Liver (tissue), 9 donors: Measurements from ENCODE around the gene ATP5MC2. TPM values are rescaled to one million over a fixed set of nuclear protein-coding genes. Genes with fewer than 3 reads are reported as not detected.

Experiments
- DNase-seq: peaks from one replicate; pipeline ENCODE4 v3.0.0-alpha.2; 2017; ENCODE audit warnings: low spot score
- H3K27ac ChIP-seq, 2 donors: one replicate each; pipeline ENCODE4 v1.7.0; 2013; ENCODE audit warnings: inconsistent platforms in 2 of 2, low read length in 2 of 2, control low read depth in 1 of 2, low read depth in 1 of 2, mild to moderate bottlenecking in 1 of 2
- H3K27me3 ChIP-seq, 4 donors: one replicate each; pipeline versions ENCODE4 v1.6.1 to v1.7.0; 2013; ENCODE audit warnings: low read length in 3 of 4, inconsistent platforms in 1 of 4, mild to moderate bottlenecking in 1 of 4, moderate library complexity in 1 of 4; ENCODE audit not compliant: control insufficient read depth in 4 of 4, insufficient read depth in 4 of 4
- H3K36me3 ChIP-seq, 4 donors: one replicate each; pipeline versions ENCODE4 v1.6.1 to v1.7.0; 2013; ENCODE audit warnings: low read length in 3 of 4, mild to moderate bottlenecking in 3 of 4, low read depth in 1 of 4, moderate library complexity in 1 of 4; ENCODE audit not compliant: control insufficient read depth in 4 of 4, insufficient read depth in 3 of 4
- H3K4me1 ChIP-seq, 4 donors: one replicate each; pipeline versions ENCODE4 v1.6.1 to v1.7.0; 2013; ENCODE audit warnings: low read length in 3 of 4, mild to moderate bottlenecking in 3 of 4, moderate library complexity in 1 of 4; ENCODE audit not compliant: control insufficient read depth in 4 of 4, insufficient read depth in 4 of 4
- H3K4me3 ChIP-seq, 3 donors: one replicate each; pipeline versions ENCODE4 v1.6.1 to v1.7.0; 2013; ENCODE audit warnings: low read length in 3 of 3, control low read depth in 1 of 3, low read depth in 1 of 3, mild to moderate bottlenecking in 1 of 3
- H3K9ac ChIP-seq, 2 donors: one replicate each; pipeline ENCODE4 v1.7.0; 2013; ENCODE audit warnings: low read length in 2 of 2, mild to moderate bottlenecking in 2 of 2, moderate library complexity in 2 of 2, control low read depth in 1 of 2, low read depth in 1 of 2
- H3K9me3 ChIP-seq, 4 donors: one replicate each; pipeline versions ENCODE4 v1.6.1 to v1.7.0; 2013; ENCODE audit warnings: low read length in 3 of 4; ENCODE audit not compliant: control insufficient read depth in 4 of 4
- EGR1 ChIP-seq, 2 donors: IDR thresholded peaks; 2 replicates each; pipeline ENCODE4 v1.6.1; 2016 to 2018; ENCODE audit warnings: antibody characterized with exemption in 2 of 2, low read depth in 2 of 2
- FOXA1 ChIP-seq: IDR thresholded peaks from 2 replicates; pipeline ENCODE4 v1.6.1; 2016; ENCODE audit warnings: antibody characterized with exemption
- FOXA2 ChIP-seq: IDR thresholded peaks from 2 replicates; pipeline ENCODE4 v1.6.1; 2016; ENCODE audit warnings: antibody characterized with exemption
- HNF4G ChIP-seq: IDR thresholded peaks from 2 replicates; pipeline ENCODE4 v1.6.1; 2016; ENCODE audit warnings: antibody characterized with exemption
- NR2F2 ChIP-seq: IDR thresholded peaks from 2 replicates; pipeline ENCODE4 v1.6.1; 2016; ENCODE audit warnings: antibody characterized with exemption
- RAD21 ChIP-seq, 2 donors: IDR thresholded peaks; 2 replicates each; pipeline ENCODE4 v1.6.1; 2016; ENCODE audit warnings: antibody characterized with exemption in 2 of 2, mild to moderate bottlenecking in 2 of 2
- REST ChIP-seq: IDR thresholded peaks from 2 replicates; pipeline ENCODE4 v1.6.1; 2016; ENCODE audit warnings: antibody characterized with exemption, mild to moderate bottlenecking
- RXRA ChIP-seq, 2 donors: IDR thresholded peaks; 2 replicates each; pipeline ENCODE4 v1.6.1; 2017 to 2018; ENCODE audit warnings: antibody characterized with exemption in 2 of 2, mild to moderate bottlenecking in 1 of 2
- SP1 ChIP-seq: IDR thresholded peaks from 2 replicates; pipeline ENCODE4 v1.6.1; 2018; ENCODE audit warnings: antibody characterized with exemption, mild to moderate bottlenecking
- TAF1 ChIP-seq: conservative IDR thresholded peaks from 2 replicates; pipeline ENCODE4 v1.6.1; 2016; ENCODE audit warnings: antibody characterized with exemption, mild to moderate bottlenecking
- YY1 ChIP-seq: IDR thresholded peaks from 2 replicates; pipeline ENCODE4 v1.6.1; 2016; ENCODE audit warnings: antibody characterized with exemption, mild to moderate bottlenecking
- WGBS: extraction: QIAGEN DNeasy Blood & Tissue Kit; methylation state at CpG from one replicate; pipeline ENCODE4 v1.1.7; 2013; 5-methylcytosine and 5-hydroxymethylcytosine counted together
- polyA plus RNA-seq, 2 donors: library from polyadenylated mRNA; stranded (reverse) in 1 of 2; unstranded in 1 of 2; fragments of 200-250 nt in 1 of 2; fragments of >200 nt in 1 of 2; fragmentation: Nextera tagmentation in 1 of 2; extraction: Ambion mirVana in 1 of 2; gene quantifications; one replicate each; pipeline versions ENCODE4 v1.2.1 to v1.2.3, GENCODE V29; 2013 to 2015
- total RNA-seq, 2 donors: library from RNA; depleted of rRNA; stranded (reverse); fragments of >200 nt; gene quantifications; one replicate each; pipeline ENCODE4 v1.2.3, GENCODE V29; 2014
- TF ChIP-seq, protein P1 (sequence below): IDR thresholded peaks from 2 replicates; pipeline ENCODE4 v1.6.1; 2016; ENCODE audit warnings: antibody characterized with exemption
- TF ChIP-seq, protein P2 (sequence below): IDR thresholded peaks from 2 replicates; pipeline ENCODE4 v1.6.1; 2016; ENCODE audit warnings: antibody characterized with exemption
- TF ChIP-seq, protein P3 (sequence below): IDR thresholded peaks from 2 replicates; pipeline ENCODE4 v1.6.1; 2016; ENCODE audit warnings: antibody characterized with exemption
- donor health status: healthy.
- donor health status: healthy.
- donor health status: healthy.
- donor health status: healthy.
- donor health status: healthy.

The ATP5MC2 gene
- total and polyA plus RNA-seq, 4 donors: 57.0 to 294 (median 171) TPM

DNA sequence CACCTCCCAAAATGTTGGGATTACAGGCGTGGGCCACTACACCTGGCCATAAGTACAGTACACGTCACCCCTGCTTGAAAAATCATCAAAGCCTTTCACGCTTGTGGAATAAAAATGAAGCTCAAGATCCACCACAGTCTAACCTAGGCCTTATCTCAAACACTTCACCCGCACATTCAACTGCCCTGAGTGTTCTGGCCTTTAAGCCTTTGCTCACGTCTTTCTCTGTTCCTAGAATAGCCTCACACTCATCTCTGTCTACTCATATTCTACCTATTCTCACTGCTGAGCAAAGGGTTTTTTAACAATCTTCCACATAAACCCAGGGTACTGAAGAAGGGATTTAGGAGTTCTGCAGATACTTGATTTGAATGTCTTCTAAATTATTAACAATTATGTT is 41.4 kb upstream of the ATP5MC2 start:
- no peak for DNase-seq
- H3K27ac ChIP-seq: no peak overlapping the region
- no peaks in the 10 kb centered on the region for H3K27me3 ChIP-seq
- H3K4me1 ChIP-seq: no peaks in the 10 kb centered on the region
- H3K9ac ChIP-seq: no peak overlapping the region
- 95% methylated on average over 5 of the region's 5 CpGs for WGBS
- TF ChIP-seq RXRA (IDR thresholded peaks at IDR 0.05): no peak
- TF ChIP-seq, protein P1, sequence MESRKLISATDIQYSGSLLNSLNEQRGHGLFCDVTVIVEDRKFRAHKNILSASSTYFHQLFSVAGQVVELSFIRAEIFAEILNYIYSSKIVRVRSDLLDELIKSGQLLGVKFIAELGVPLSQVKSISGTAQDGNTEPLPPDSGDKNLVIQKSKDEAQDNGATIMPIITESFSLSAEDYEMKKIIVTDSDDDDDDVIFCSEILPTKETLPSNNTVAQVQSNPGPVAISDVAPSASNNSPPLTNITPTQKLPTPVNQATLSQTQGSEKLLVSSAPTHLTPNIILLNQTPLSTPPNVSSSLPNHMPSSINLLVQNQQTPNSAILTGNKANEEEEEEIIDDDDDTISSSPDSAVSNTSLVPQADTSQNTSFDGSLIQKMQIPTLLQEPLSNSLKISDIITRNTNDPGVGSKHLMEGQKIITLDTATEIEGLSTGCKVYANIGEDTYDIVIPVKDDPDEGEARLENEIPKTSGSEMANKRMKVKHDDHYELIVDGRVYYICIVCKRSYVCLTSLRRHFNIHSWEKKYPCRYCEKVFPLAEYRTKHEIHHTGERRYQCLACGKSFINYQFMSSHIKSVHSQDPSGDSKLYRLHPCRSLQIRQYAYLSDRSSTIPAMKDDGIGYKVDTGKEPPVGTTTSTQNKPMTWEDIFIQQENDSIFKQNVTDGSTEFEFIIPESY: no peak
- no peak for TF ChIP-seq NR2F2
- no peak for TF ChIP-seq EGR1 (IDR thresholded peaks at IDR 0.05; ENCODE audit: low read depth in 2 of 2)
- peaks cover 14 to 78% (median 61%) of the 10 kb centered on the region in 4 donors for H3K36me3 ChIP-seq
- H3K9me3 ChIP-seq: no peaks in the 10 kb centered on the region
- no peak overlapping the region for H3K4me3 ChIP-seq

DNA sequence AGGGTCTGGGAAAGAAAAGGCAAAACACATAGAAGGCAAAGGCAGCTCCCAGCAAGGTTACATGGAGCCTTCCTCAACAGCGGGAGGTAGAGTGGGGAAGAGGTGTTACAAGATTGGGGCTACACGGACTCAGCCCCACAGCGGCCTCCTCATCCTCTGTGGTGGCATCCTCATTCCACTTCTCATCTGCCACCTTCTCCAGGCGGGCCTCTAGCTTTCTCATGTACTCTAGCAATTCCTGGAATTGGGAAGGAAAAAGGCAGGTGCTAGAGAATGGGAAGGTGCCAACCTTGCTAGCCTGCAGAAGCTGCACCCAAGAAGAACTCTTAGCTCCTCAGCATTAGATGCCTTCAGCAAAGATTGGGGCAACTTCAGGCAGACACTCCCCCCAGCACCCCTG is 38.1 kb upstream of the ATP5MC2 start:
- H3K4me3 ChIP-seq: no peak overlapping the region
- no peaks in the 10 kb centered on the region for H3K9me3 ChIP-seq
- H3K27ac ChIP-seq: no peak overlapping the region
- TF ChIP-seq, protein P2, sequence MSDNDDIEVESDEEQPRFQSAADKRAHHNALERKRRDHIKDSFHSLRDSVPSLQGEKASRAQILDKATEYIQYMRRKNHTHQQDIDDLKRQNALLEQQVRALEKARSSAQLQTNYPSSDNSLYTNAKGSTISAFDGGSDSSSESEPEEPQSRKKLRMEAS: no peak
- no peak for TF ChIP-seq REST
- TF ChIP-seq NR2F2: no peak
- TF ChIP-seq, protein P3, sequence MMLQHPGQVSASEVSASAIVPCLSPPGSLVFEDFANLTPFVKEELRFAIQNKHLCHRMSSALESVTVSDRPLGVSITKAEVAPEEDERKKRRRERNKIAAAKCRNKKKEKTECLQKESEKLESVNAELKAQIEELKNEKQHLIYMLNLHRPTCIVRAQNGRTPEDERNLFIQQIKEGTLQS: no peak
- no peak for TF ChIP-seq FOXA1
- no peak for TF ChIP-seq RXRA (IDR thresholded peaks at IDR 0.05)
- no peak for TF ChIP-seq RAD21 (IDR thresholded peaks at IDR 0.05)
- no peak for TF ChIP-seq HNF4G
- TF ChIP-seq YY1: no peak
- TF ChIP-seq FOXA2: no peak
- no peak for TF ChIP-seq SP1
- TF ChIP-seq TAF1: no peak
- TF ChIP-seq, protein P1: no peak
- DNase-seq: no peak
- no peaks in the 10 kb centered on the region for H3K27me3 ChIP-seq
- WGBS: 94% methylated on average over 4 of the region's 4 CpGs
- no peaks in the 10 kb centered on the region for H3K4me1 ChIP-seq
- H3K36me3 ChIP-seq: peaks cover 14 to 57% (median 37%) of the 10 kb centered on the region in 4 donors
- H3K9ac ChIP-seq: no peak overlapping the region
